Stimulated activated CD4-positive, alpha-beta T cell treated with anti-CD3 and anti-CD28 coated beads, Interleukin-1b, Interleukin-23, amount 100 ng/mL, for 48 hours (primary cell): ENCODE data around the gene PTCD2.
"Not testable (repeated sequence)": the region's sequence is repeated elsewhere in the genome, so short reads cannot be mapped to it uniquely, and the experiment has no call there.

Experiments used
- DNase-seq: peaks from one replicate; pipeline ENCODE4 v3.0.0-alpha.2; 2020

The PTCD2 gene

DNA sequence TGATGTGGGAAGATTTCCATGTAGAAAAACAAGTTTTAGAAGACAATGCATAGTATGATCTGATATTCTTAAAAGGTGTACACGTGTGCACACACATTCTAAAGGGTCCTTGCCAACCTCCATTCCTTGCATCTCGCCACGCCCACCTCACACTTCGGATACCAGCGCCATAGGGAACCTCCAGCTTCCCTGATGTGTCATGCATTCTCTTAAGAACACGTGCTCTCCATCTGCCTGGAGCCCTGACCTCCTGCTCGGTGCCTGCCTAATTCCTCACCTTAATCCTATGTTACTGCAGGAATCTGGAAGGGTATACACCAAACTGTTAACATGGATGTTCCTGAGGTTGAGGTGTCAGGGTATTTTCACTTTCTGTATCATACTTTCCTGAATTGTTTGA, 63.1 kb downstream of the PTCD2 start:
- no peak for DNase-seq

DNA sequence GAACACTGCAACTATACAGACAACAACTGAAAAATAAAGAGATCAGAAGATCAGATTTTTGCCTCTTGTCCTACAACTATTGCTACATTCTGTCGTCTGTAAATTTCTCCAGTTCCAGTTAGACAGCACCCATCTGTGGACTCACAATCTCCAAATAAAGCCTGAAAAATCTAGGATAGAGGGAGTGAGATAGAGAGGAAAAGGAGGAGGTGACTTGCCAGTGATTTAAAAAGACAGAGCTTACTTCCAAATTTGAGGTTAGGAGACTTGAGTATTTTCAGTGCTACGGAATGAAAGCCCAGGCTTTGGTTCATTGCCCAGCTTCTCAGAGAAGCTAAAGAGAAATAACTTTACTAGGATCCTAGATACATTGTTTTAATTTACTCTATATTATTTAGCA, 63.6 kb downstream of the PTCD2 start:
- DNase-seq, result no peak

GRCh38 chr5:72386639-72387038, 66.5 kb downstream of the PTCD2 start:
- DNase-seq, result no peak

- DNase-seq, result no peak
Observed at GRCh38 chr5:72387985-72388384, 67.8 kb downstream of the PTCD2 start.

DNA sequence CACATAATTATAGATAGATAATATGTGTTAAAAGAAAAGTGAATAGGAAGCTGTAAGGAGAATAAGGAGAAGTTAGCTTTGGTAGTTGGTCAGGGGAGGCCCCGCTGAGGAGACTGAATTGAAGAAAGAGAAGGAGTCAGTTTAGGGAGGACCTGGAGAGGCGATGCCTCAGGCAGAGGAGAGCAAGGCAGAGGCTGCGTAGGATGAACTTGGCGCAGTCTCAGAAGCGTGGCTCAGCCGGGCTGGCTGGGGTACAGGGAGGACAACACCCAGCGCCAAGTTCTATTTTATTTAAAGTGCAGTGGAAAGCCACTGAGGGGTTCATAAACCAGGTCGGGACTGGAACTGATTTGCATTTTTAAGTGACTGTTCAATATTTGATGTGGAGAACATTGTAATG, 68.5 kb downstream of the PTCD2 start:
- no peak for DNase-seq

DNA sequence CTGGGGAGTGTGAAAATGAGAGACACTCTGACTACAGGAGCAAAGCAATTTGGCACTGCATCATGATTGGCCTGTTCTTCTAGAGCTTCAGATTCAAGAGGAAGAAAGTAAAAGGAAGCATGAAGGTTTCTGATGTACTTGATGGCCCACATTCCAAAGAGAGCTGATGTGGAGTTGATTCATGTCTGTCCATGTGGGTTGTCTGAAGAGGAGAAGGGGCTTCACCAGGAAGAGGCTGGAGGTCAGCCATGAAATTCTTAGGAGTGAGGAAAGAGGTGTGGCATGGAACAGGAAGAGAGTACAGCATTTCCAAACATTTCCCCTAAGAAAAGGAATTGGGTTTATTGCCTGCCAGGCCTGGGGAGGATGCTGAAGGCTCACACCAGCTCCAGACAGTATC, 70.7 kb downstream of the PTCD2 start:
- DNase-seq, result no peak

DNA sequence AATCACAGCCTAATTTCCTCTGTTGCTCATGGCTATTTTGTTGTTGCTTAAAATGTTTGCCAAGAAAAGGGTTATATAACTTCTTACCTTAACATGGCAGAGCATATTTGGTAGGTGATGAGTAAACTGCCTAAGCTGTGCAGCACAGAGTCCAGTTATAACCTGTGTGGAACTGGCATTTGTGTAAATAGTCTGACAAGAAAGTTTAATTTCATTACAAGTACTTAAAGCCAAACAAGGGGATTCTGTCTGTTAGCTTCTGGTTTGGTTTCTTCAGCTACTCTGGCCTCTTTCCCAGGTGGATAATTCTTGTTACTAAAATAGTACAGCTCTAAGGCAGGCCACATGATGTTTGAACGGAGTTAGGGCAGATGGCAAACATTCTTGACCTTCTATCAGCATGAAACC, 72.2 kb downstream of the PTCD2 start:
- DNase-seq, result no peak

GRCh38 chr5:72393052-72393451, 72.9 kb downstream of the PTCD2 start:
- no peak for DNase-seq

- DNase-seq, result no peak
Observed at GRCh38 chr5:72394688-72395087, 74.5 kb downstream of the PTCD2 start.

GRCh38 chr5:72397836-72398235, 77.7 kb downstream of the PTCD2 start:
- no peak for DNase-seq

DNA sequence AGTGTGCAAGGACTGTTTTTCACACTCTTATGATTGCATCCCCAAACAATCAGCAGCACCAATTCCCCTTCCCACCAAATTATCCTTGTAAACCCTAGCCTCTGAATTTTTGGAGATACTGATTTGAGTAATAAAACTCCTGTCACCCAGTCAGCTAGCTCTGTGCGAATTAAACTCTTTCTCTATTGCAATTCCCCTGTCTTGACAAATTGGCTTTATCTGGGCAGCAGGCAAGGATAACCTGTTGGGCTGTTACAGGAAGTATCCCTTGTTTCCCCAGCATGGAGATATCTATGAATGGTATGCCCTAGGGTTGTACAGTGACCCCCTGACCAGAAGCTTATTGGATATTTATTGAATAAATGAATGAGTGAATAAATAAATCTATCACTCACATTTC, 80.8 kb downstream of the PTCD2 start:
- no peak for DNase-seq

- no peak for DNase-seq
Observed at GRCh38 chr5:72402381-72402890, 82.3 kb downstream of the PTCD2 start.

- no peak for DNase-seq
Observed at GRCh38 chr5:72402959-72403628, 82.9 kb downstream of the PTCD2 start.

GRCh38 chr5:72404771-72405170, 84.6 kb downstream of the PTCD2 start:
- DNase-seq, result not testable (repeated sequence)

GRCh38 chr5:72407078-72407477, 86.9 kb downstream of the PTCD2 start:
- DNase-seq, result no peak

DNA sequence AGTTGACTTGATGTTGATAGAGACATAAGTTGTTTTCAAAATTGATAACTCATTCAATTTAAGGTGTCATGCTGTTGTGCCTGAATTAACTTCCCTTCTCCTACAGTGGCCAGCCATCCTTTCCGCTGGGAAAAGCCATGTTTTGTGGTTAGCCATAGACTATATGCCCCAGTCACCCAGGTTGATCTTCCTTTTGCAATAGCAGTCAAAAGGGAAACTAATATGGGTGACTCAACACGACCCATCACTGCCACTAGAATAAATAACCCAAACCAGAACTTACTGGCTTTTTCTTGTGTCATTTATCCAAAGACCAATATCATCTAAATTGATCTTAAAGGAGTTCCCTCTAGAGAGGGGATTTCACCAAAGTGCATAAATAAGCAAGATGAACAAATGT, 87.4 kb downstream of the PTCD2 start:
- no peak for DNase-seq

- no peak for DNase-seq
Observed at GRCh38 chr5:72408127-72408526, 88.0 kb downstream of the PTCD2 start.

GRCh38 chr5:72408603-72409002, 88.4 kb downstream of the PTCD2 start:
- no peak for DNase-seq

DNA sequence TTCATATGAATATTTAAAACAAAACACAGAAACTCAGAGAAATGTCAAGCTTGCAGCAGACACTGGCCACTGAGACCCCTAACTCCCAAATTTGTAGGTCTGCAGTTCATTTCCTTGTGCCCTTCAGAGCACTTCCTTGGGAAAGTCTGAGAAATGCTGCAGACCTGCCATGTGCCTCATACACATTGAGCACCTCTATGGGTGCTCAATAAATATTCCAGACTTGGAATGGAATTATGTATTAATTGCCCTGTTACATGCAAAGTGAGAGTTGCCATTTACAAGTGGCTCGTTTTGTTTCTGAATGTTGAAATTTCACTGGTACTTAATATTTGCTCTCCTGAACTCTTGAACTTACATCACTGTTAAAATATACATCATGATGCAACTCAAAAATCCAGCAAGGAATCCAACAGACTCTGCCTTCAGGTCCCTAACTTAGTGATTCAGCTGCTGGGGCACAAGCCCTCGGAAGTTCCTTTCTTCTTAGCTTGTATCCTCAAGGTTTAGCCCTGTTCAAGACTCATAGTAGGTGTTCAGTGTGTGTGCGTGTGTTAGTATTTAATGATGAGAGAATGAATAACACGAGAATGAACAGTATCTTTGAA, 90.6 kb downstream of the PTCD2 start:
- no peak for DNase-seq

- no peak for DNase-seq
Observed at GRCh38 chr5:72412283-72413055, 92.3 kb downstream of the PTCD2 start.

- DNase-seq, result no peak
Observed at GRCh38 chr5:72415616-72416325, 95.6 kb downstream of the PTCD2 start.

DNA sequence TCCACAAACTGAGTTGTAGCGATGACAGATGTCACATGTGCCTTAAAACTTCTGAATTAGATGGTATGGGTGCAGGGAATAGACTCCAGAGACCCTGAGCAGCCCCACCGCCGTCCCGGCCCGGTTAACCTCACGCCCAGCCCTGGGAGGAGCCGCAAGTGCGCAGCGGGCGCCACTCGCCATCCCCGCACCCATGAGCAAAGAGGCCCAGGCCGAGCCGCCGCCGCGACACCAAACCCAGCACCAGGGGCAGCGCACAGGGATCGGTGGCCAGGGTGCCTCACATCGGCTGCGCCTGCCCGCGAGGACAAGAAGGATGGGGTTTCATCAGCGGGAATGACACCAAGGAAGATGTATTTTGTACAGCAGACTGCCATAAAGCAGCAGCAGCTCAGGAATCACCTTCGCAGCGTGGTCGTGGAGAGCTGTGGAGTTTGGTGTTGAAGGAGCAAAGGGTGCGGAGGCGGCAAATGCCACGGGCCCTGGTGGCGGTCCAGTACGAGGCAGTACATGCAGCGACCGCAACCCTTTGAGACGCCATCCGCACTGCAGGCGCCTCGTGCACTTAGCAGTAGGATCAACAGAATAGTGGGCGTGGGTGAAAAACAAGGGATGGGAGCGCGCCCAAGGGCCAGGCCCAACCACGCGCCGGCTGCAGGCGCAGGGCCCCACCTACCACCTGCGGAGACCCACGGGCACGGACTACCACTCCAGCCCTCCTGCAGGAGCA, 97.3 kb downstream of the PTCD2 start:
- no peak for DNase-seq
